AML-193 (cell line): Measurements from ENCODE around the gene NANOS2.
"Not testable (repeated sequence)": the region's sequence is repeated elsewhere in the genome, so short reads cannot be mapped to it uniquely, and the experiment has no call there.

Experiments
- DNase-seq, 2 experiments: peaks; one replicate each; lab custom pipeline; 2025; lab: John Stamatoyannopoulos, UW

The NANOS2 gene

GRCh38 chr19:45927565-45928261, 13.1 kb upstream of the NANOS2 start:
- peak; percentile 77 to 82 for DNase-seq

- no peak for DNase-seq
These were observed 10.4 kb upstream of the NANOS2 start for GRCh38 chr19:45924891-45925447.

- DNase-seq, result peak; percentile 17 to 26
These were observed 7.7 kb upstream of the NANOS2 start for GRCh38 chr19:45922281-45922680.

- peak in 1 of 2 experiments; percentile 6 for DNase-seq
These were observed 5.9 kb upstream of the NANOS2 start for GRCh38 chr19:45920458-45920857.

GRCh38 chr19:45919678-45920077, 5.1 kb upstream of the NANOS2 start:
- no peak for DNase-seq

- no peak for DNase-seq
These were observed 4.1 kb upstream of the NANOS2 start for GRCh38 chr19:45918721-45919120.

GRCh38 chr19:45917421-45918091, 3.0 kb upstream of the NANOS2 start:
- no peak for DNase-seq

GRCh38 chr19:45911291-45911690, 3.3 kb downstream of the NANOS2 start:
- DNase-seq, result no peak

- no peak for DNase-seq
These were observed 5.6 kb downstream of the NANOS2 start for GRCh38 chr19:45908956-45909355.

- no peak for DNase-seq
These were observed 8.4 kb downstream of the NANOS2 start for GRCh38 chr19:45906221-45906620.

- no peak for DNase-seq
These were observed 9.6 kb downstream of the NANOS2 start for GRCh38 chr19:45905011-45905410.

GRCh38 chr19:45902651-45903625, 11.6 kb downstream of the NANOS2 start:
- peak; percentile 92 to 93 for DNase-seq

GRCh38 chr19:45901912-45902650, 12.5 kb downstream of the NANOS2 start, which contains the start of gene MYPOP:
TSS of gene MYPOP (minus strand) at chr19:45902613. CDS start at chr19:45901773, 840 bp downstream.
- no peak for DNase-seq

GRCh38 chr19:45901432-45901911, 13.1 kb downstream of the NANOS2 start:
- DNase-seq, result peak; percentile 43 to 50

- DNase-seq, result no peak
These were observed 13.7 kb downstream of the NANOS2 start for GRCh38 chr19:45900738-45901431.

- no peak for DNase-seq
These were observed 14.5 kb downstream of the NANOS2 start for GRCh38 chr19:45899919-45900589.

GRCh38 chr19:45899253-45899652, 15.3 kb downstream of the NANOS2 start:
- DNase-seq, result no peak

GRCh38 chr19:45897261-45897812, 17.2 kb downstream of the NANOS2 start:
- no peak for DNase-seq

- DNase-seq, result not testable (repeated sequence)
These were observed 18.5 kb downstream of the NANOS2 start for GRCh38 chr19:45895983-45896599.
